Activated T-helper 1 cell treated with anti-CD3 and anti-CD28 coated beads, Interleukin-12 subunit alpha, Interleukin-12 subunit beta, Interleukin-2, Interleukin-4 antibody, amounts not matched to agents 30 ng/mL and 10 ng/mL and 1 ng/mL, durations not matched to agents 14 hours and 24 hours and 36 hours (primary cell): ENCODE measurements around the gene IMPA2. TPM values are rescaled to one million over a fixed set of nuclear protein-coding genes. Genes with fewer than 3 reads are reported as not detected.

Source experiments
- DNase-seq: peaks from one replicate; pipeline ENCODE4 v3.0.0; 2021; ENCODE audit warnings: low spot score
- H3K27ac Mint-ChIP-seq: one replicate; pipeline ENCODE4 v1.8.0; 2021; ENCODE audit warnings: mild to moderate bottlenecking, mixed read lengths
- H3K27me3 Mint-ChIP-seq: one replicate; pipeline ENCODE4 v1.8.0; 2022; ENCODE audit warnings: mild to moderate bottlenecking, moderate library complexity, mixed read lengths; ENCODE audit not compliant: insufficient read depth
- H3K36me3 Mint-ChIP-seq: one replicate; pipeline ENCODE4 v1.8.0; 2021; ENCODE audit warnings: low read depth, mixed read lengths
- H3K4me1 Mint-ChIP-seq: one replicate; pipeline ENCODE4 v1.8.0; 2021; ENCODE audit warnings: low read depth, mixed read lengths
- H3K4me3 Mint-ChIP-seq: one replicate; pipeline ENCODE4 v1.8.0; 2021; ENCODE audit warnings: mild to moderate bottlenecking, moderate library complexity, mixed read lengths
- H3K9me3 Mint-ChIP-seq: one replicate; pipeline ENCODE4 v1.8.0; 2021; ENCODE audit warnings: mixed read lengths
- intact Hi-C: fragments of 100-400 bp; cut with micrococcal nuclease; formaldehyde crosslinking; loops from one replicate; pipeline ENCODE4 v1.15.1; 2024
- total RNA-seq: library from RNA; stranded (reverse); gene quantifications from 2 replicates; pipeline ENCODE4 v1.2.3, GENCODE V29; 2022

The IMPA2 gene
- total RNA-seq, 1 donor from 2014 or later: 19.3 TPM

- Mint-ChIP-seq H3K27me3 (peaks cover 1% of the 10 kb centered on the region), H3K4me3 (no peak overlapping the region), H3K27ac (no peak overlapping the region), H3K9me3 (no peaks in the 10 kb centered on the region), H3K4me1 (peaks cover 24% of the 10 kb centered on the region), H3K36me3 (no peaks in the 10 kb centered on the region)
- DNase-seq: no peak
- intact Hi-C loops: no loop called here
These were observed 64.9 kb downstream of the IMPA2 start for GRCh38 chr18:12046046-12046750.

GRCh38 chr18:12046751-12047335, 65.5 kb downstream of the IMPA2 start:
- no peak overlapping the region for H3K27ac Mint-ChIP-seq
- no peak overlapping the region for H3K4me3 Mint-ChIP-seq
- intact Hi-C loops: no loop called here
- DNase-seq: no peak
- no peaks in the 10 kb centered on the region for H3K36me3 Mint-ChIP-seq
- no peaks in the 10 kb centered on the region for H3K9me3 Mint-ChIP-seq
- peaks cover 17% of the 10 kb centered on the region for H3K4me1 Mint-ChIP-seq
- peaks cover 2% of the 10 kb centered on the region for H3K27me3 Mint-ChIP-seq

- peaks cover 5% of the 10 kb centered on the region for H3K27me3 Mint-ChIP-seq
- peaks cover 12% of the 10 kb centered on the region for H3K4me1 Mint-ChIP-seq
- no peak overlapping the region for H3K4me3 Mint-ChIP-seq
- H3K27ac Mint-ChIP-seq: no peak overlapping the region
- H3K9me3 Mint-ChIP-seq: no peaks in the 10 kb centered on the region
- no peak for DNase-seq
- no peaks in the 10 kb centered on the region for H3K36me3 Mint-ChIP-seq
- intact Hi-C loops: no loop called here
These were observed 66.9 kb downstream of the IMPA2 start for GRCh38 chr18:12048010-12048826.

DNA sequence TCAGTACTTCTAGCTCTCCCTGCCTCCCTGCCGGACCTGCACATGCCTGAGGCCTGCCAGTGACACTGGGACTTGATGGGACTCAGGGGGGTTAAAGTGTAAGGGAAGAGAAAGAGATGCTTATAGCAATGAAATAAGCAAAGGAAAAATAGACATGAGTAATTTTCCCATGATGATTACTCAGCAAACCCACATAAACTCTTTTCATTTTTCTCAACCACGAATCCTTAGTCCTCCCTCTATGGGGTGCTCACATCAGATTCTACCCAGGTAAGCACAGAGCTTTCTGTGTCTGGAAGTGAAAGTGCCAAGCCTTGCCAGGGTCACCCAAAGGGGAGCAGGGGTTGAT, 67.5 kb downstream of the IMPA2 start:
- Mint-ChIP-seq H3K27ac (no peak overlapping the region), H3K4me3 (no peak overlapping the region), H3K4me1 (peaks cover 12% of the 10 kb centered on the region), H3K36me3 (no peaks in the 10 kb centered on the region), H3K27me3 (peaks cover 5% of the 10 kb centered on the region), H3K9me3 (no peaks in the 10 kb centered on the region)
- no peak for DNase-seq
- intact Hi-C loops: no loop called here

GRCh38 chr18:12049978-12050811, 68.9 kb downstream of the IMPA2 start:
- H3K36me3 Mint-ChIP-seq: no peaks in the 10 kb centered on the region
- intact Hi-C loops: no loop called here

DNA sequence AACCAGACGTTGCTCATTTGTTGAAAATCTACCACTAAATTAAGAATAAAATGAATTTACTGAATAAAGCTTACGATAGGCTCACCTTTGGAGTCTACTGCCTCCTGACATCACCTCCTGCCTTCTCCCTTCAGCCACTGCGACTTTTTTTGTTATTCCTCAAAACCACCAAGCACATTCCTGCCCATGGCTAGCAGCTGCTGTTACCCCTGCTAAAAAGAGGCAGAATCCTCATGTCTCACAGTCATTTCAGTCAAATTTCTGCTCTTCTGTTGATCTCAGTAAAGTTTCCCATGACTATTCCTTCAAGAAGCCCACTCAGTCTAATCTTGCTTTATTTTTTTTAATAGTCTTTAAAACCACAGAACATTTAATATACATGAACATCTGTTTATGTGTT, 71.6 kb downstream of the IMPA2 start:
- intact Hi-C loops: no loop called here
- Mint-ChIP-seq H3K27ac (no peak overlapping the region), H3K4me1 (peaks cover 12% of the 10 kb centered on the region), H3K27me3 (peaks cover 10% of the 10 kb centered on the region), H3K9me3 (no peaks in the 10 kb centered on the region), H3K4me3 (no peak overlapping the region), H3K36me3 (no peaks in the 10 kb centered on the region)
- DNase-seq: no peak

More at GRCh38 chr18:12049978-12050811, 68.9 kb downstream of the IMPA2 start:
- Mint-ChIP-seq H3K27ac (no peak overlapping the region), H3K4me3 (no peak overlapping the region), H3K4me1 (peaks cover 12% of the 10 kb centered on the region), H3K9me3 (no peaks in the 10 kb centered on the region), H3K27me3 (peaks cover 10% of the 10 kb centered on the region)
- no peak for DNase-seq

DNA sequence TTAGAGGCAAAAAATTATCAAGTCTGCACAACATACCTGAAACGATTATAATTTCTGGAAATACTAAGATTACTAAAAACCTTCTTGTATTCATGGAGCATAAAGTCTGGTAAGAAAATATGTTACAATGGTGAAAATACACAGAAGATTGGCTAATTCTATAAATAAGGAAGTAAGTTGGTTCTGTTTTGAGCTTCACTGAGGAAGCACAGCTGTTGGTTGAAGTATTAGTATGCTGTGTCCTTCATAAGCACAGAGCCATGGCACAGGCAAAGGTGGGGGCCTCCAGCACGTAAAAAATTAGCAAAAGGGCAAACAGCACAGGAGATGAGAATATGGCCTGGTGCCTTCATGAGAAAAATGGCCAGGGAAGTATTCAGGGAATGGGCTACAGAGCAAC, 72.0 kb downstream of the IMPA2 start:
- Mint-ChIP-seq H3K27ac (no peak overlapping the region), H3K36me3 (no peaks in the 10 kb centered on the region), H3K4me3 (no peak overlapping the region), H3K27me3 (peaks cover 10% of the 10 kb centered on the region), H3K4me1 (peaks cover 12% of the 10 kb centered on the region), H3K9me3 (no peaks in the 10 kb centered on the region)
- intact Hi-C loops: no loop called here
- no peak for DNase-seq

GRCh38 chr18:12056034-12056883, 75.0 kb downstream of the IMPA2 start:
- intact Hi-C loops: no loop called here
- no peak for DNase-seq

GRCh38 chr18:12056884-12057402, 75.6 kb downstream of the IMPA2 start:
- no peaks in the 10 kb centered on the region for H3K9me3 Mint-ChIP-seq
- intact Hi-C loops: no loop called here
- peaks cover 8% of the 10 kb centered on the region for H3K27me3 Mint-ChIP-seq
- no peaks in the 10 kb centered on the region for H3K4me1 Mint-ChIP-seq
- H3K36me3 Mint-ChIP-seq: no peaks in the 10 kb centered on the region
- H3K4me3 Mint-ChIP-seq: no peak overlapping the region
- H3K27ac Mint-ChIP-seq: no peak overlapping the region
- DNase-seq: no peak

More at GRCh38 chr18:12056034-12056883, 75.0 kb downstream of the IMPA2 start:
- H3K9me3 Mint-ChIP-seq: no peaks in the 10 kb centered on the region
- no peaks in the 10 kb centered on the region for H3K36me3 Mint-ChIP-seq
- H3K4me1 Mint-ChIP-seq: no peaks in the 10 kb centered on the region
- H3K27ac Mint-ChIP-seq: no peak overlapping the region
- no peak overlapping the region for H3K4me3 Mint-ChIP-seq
- H3K27me3 Mint-ChIP-seq: peaks cover 8% of the 10 kb centered on the region

- no peak for DNase-seq
- Mint-ChIP-seq H3K27ac (no peak overlapping the region), H3K36me3 (no peaks in the 10 kb centered on the region), H3K4me1 (no peaks in the 10 kb centered on the region), H3K27me3 (peaks cover 7% of the 10 kb centered on the region), H3K4me3 (no peak overlapping the region), H3K9me3 (no peaks in the 10 kb centered on the region)
- intact Hi-C loops: no loop called here
These were observed 76.2 kb downstream of the IMPA2 start for GRCh38 chr18:12057419-12058039.

GRCh38 chr18:12059334-12060181, 78.3 kb downstream of the IMPA2 start:
- no peaks in the 10 kb centered on the region for H3K36me3 Mint-ChIP-seq
- no peak for DNase-seq
- no peak overlapping the region for H3K4me3 Mint-ChIP-seq
- H3K27me3 Mint-ChIP-seq: no peaks in the 10 kb centered on the region
- no peaks in the 10 kb centered on the region for H3K9me3 Mint-ChIP-seq
- H3K4me1 Mint-ChIP-seq: no peaks in the 10 kb centered on the region
- H3K27ac Mint-ChIP-seq: no peak overlapping the region
- intact Hi-C loops: no loop called here
